GM19438 (cell line): ENCODE results near the gene RPS3A.
"Not testable (repeated sequence)": the region's sequence is repeated elsewhere in the genome, so short reads cannot be mapped to it uniquely, and the experiment has no call there.

Experiments used
- ATAC-seq: cut with Tn5 transposase; IDR thresholded peaks from one replicate; pipeline ENCODE4 v1.9.1; 2021; ENCODE audit warnings: low read depth; ENCODE audit not compliant: unreplicated experiment

The RPS3A gene

GRCh38 chr4:151099229-151099975 lies at the start of gene RPS3A:
Gene RPS3A (plus strand): TSS chr4:151099628. CDS start chr4:151099653, 25 bp downstream.
- peak; percentile 93 for ATAC-seq

GRCh38 chr4:151052785-151053184 lies 46.6 kb upstream of the RPS3A start:
- no peak for ATAC-seq

- no peak for ATAC-seq
Measured at GRCh38 chr4:151055539-151055938, 43.9 kb upstream of the RPS3A start.

GRCh38 chr4:151063143-151063542 lies 36.3 kb upstream of the RPS3A start:
- ATAC-seq: not testable (repeated sequence)

GRCh38 chr4:151067316-151067970 lies 32.0 kb upstream of the RPS3A start:
- no peak for ATAC-seq

- ATAC-seq: no peak
Measured at GRCh38 chr4:151074416-151074916, 25.0 kb upstream of the RPS3A start.

GRCh38 chr4:151077978-151078377 lies 21.4 kb upstream of the RPS3A start:
- ATAC-seq: not testable (repeated sequence)

GRCh38 chr4:151087467-151087866 lies 12.0 kb upstream of the RPS3A start:
- no peak for ATAC-seq

- no peak for ATAC-seq
Measured at GRCh38 chr4:151091047-151091446, 8.4 kb upstream of the RPS3A start.

- no peak for ATAC-seq
Measured at GRCh38 chr4:151092488-151092887, 6.9 kb upstream of the RPS3A start.

- no peak for ATAC-seq
Measured at GRCh38 chr4:151093203-151093602, 6.2 kb upstream of the RPS3A start.

GRCh38 chr4:151094290-151094751 lies 5.1 kb upstream of the RPS3A start:
- no peak for ATAC-seq

GRCh38 chr4:151095142-151095541 lies 4.3 kb upstream of the RPS3A start:
- no peak for ATAC-seq

GRCh38 chr4:151097759-151098158 lies 1.7 kb upstream of the RPS3A start:
- no peak for ATAC-seq

- no peak for ATAC-seq
Measured at GRCh38 chr4:151098979-151099228, 524 bp upstream of the RPS3A start.

- ATAC-seq: peak; percentile 2
Measured at GRCh38 chr4:151099976-151100417, 569 bp downstream of the RPS3A start.

- ATAC-seq: no peak
Measured at GRCh38 chr4:151100531-151100930, 1.1 kb downstream of the RPS3A start.

GRCh38 chr4:151103758-151104157 lies 4.3 kb downstream of the RPS3A start:
- no peak for ATAC-seq

GRCh38 chr4:151104621-151105020 lies 5.2 kb downstream of the RPS3A start:
- no peak for ATAC-seq

- no peak for ATAC-seq
Measured at GRCh38 chr4:151105454-151106032, 6.1 kb downstream of the RPS3A start.

GRCh38 chr4:151107063-151107462 lies 7.6 kb downstream of the RPS3A start:
- no peak for ATAC-seq

- no peak for ATAC-seq
Measured at GRCh38 chr4:151110236-151110635, 10.8 kb downstream of the RPS3A start.
